Hematopoietic multipotent progenitor cell treated with erythropoietin and hydrocortisone succinate and interleukin-3 and kit ligand, for 15 days (in vitro differentiated cells): ENCODE data around the gene ROBO1.
"Not testable (repeated sequence)": the region's sequence is repeated elsewhere in the genome, so short reads cannot be mapped to it uniquely, and the experiment has no call there.

ENCODE experiments used
- DNase-seq: peaks from one replicate; pipeline ENCODE4 v3.0.0-alpha.2; 2015; ENCODE audit warnings: low spot score

The ROBO1 gene

DNA sequence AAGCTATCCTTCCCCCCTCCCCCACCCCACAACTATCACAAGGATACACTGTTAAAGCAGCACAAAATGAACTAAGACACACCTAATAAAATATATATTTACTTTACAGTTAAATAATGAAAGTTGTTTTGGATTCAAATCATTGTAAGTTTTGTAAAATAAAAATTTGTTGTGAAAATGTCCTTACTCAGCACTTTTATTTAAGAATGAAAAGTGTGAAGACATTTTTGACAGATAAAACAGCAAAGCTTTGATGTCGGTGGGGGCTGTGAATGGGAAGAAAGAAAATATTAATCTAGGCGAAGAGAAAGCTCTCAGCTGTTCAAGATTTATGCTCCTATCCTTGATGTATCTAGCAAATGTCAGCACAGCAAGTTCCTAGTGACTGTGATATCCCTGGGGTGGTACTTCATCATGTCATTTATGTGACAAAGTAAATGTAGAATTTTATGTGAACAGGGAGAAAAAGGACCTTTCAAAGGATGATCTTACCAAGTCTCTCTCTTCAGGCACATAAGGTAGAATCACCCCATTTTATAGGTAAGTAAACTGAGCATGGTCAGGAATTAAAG lies 216.4 kb downstream of the ROBO1 start:
- no peak for DNase-seq

- DNase-seq, result no peak
Observed at GRCh38 chr3:79543218-79543982, 224.4 kb downstream of the ROBO1 start.

- no peak for DNase-seq
Observed at GRCh38 chr3:79534727-79535126, 233.1 kb downstream of the ROBO1 start.

- DNase-seq, result no peak
Observed at GRCh38 chr3:79531566-79532295, 236.1 kb downstream of the ROBO1 start.

- no peak for DNase-seq
Observed at GRCh38 chr3:79521221-79521848, 246.5 kb downstream of the ROBO1 start.

DNA sequence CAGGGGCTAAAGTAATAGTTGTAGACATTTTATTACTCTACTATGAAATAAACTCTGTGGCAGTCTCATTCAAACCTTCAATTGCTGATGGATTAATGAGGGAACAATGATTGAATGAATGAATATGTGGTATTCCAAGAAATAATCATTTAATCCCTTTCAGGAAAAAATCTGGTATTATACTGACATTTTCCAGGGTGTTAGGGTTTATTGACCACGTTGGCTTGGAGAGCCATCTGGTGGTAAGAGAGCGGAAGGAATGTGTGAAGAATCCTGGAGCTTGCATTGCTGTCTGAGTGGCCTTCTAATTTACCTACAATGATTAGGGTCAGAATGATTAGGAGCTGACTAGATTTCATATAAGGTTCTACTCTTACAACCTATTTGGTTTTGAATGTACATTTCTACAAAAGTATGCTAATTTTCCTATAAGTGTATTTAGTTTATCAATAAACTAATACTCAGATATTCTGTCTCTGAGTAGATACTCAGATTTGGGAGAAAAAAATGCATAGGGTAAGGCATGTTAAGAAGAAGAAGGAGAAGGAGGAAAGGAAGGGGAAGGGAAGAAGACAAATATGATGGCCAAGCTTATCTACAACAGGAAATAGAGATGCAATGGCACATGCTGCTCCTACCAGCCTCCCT lies 249.9 kb downstream of the ROBO1 start:
- DNase-seq, result no peak

DNA sequence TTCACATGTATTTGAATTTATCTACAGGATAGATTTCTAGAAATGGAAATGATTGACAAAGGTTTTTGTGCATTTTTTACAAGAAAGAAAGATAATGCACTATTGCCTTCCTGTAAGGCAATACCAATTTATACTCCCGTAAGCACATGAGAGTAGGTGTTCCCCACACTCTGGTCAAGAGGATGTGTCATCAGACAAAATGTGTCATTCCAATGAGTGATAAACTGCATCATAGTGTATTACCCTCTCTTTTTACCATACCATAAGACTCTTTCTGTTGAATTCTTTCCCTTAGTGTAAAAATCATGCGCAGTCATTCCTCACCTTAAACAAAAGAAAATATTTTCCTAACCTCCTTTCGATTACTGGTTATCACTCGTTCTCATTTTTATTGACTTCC lies 251.0 kb downstream of the ROBO1 start:
- DNase-seq, result no peak

GRCh38 chr3:79515072-79515471 lies 252.7 kb downstream of the ROBO1 start:
- no peak for DNase-seq

DNA sequence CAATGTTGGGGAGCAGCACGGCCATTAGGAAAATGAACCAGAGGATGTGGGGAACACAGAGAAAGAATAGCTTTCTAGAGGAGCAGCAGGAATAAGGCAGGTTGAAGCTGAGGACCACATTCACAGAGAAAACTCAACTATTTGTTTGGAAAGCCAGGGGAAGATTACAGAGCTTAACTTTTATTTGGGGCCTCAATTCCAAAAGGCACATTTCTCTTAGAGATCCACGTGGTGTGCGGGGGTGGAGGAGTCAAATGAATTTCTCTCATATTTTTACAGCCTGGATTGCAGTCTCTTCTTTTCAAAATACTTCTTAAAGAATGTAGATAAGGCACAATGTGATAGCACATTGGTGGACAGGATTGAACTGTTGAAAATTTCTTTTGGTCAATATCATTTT lies 253.7 kb downstream of the ROBO1 start:
- DNase-seq, result no peak

GRCh38 chr3:79506751-79507150 lies 261.0 kb downstream of the ROBO1 start:
- no peak for DNase-seq

DNA sequence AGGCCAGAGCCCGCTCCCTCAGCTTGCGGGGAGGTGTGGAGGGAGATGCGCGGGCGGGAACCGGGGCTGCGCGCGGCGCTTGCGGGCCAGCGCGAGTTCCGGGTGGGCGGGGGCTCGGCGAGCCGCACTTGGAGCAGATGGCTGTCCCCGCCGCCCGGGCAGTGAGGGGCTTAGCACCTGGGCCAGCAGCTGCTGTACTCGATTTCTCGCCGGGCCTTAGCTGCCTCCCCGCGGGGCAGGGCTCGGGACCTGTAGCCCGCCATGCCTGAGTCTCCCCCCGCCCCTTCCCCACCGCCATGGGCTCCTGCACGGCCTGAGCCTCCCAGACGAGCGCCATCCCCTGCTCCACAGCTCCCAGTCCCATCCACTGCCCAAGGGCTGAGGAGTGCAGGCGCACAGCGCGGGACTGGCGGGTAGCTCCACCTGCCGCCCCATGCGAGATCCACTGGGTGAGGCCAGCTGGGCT lies 265.5 kb downstream of the ROBO1 start:
- not testable (repeated sequence) for DNase-seq

DNA sequence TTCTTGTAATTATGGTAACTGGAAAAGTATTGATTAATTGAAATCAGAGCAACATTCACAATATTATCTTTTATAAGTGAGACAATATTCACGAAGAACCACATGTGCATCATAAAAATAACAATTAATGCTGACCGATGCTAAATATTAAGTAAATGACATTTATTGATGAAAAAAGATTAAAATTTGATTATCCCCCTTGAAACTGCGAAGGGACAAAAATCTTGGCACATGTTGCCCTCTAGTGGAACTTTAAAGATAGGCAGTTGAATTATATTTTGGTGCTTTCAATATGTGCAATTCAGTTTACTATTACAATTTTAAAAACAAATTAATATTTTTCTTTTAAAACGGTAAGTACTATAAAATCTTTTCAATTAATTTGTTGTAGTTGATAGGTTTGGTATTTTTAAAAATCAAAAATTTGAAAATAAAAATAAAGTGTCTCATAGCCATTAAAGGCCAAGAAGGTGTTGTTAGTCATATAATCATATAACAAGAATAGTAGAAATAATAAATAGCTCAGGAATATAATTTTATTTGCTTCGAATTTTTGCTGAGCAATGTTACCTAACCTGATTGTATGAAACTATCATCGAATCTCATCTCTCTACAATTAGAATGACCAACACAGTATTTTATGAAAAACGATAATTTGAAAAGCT lies 270.2 kb downstream of the ROBO1 start:
- no peak for DNase-seq

DNA sequence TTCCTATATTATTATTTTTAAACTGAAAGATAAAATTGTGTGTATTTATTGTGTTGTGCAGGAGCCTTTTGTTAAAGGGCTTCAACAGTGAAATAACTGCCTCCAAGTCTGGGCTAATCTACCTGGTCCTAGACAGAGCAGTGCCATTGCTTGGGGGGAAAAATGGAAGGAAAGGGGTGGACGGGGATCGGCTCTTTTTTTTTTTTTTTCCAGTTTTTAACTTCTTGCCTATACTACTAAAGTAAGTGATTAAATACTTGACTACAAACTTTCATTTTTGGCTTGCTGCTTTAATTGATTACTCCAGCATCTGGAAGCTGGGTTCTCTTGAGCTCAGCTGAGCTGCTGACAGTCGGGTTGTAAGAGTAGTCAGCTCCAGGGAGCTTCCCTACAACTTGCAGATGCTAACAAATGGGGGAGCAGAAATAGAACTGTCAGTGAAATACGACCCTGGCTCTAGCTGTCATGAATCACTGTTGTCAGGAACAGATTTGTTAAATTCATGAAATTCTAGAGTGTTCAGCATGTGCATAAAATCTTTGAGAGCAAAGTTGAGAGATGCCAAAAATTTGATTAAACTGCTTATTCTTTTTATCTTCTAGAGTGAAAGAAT lies 276.7 kb downstream of the ROBO1 start:
- DNase-seq, result no peak

- no peak for DNase-seq
Observed at GRCh38 chr3:79490165-79491028, 277.4 kb downstream of the ROBO1 start.

- DNase-seq, result no peak
Observed at GRCh38 chr3:79488407-79488806, 279.4 kb downstream of the ROBO1 start.

GRCh38 chr3:79480746-79481145 lies 287.1 kb downstream of the ROBO1 start:
- no peak for DNase-seq

GRCh38 chr3:79478620-79479019 lies 289.2 kb downstream of the ROBO1 start:
- DNase-seq, result no peak

- no peak for DNase-seq
Observed at GRCh38 chr3:79477242-79477641, 290.6 kb downstream of the ROBO1 start.

DNA sequence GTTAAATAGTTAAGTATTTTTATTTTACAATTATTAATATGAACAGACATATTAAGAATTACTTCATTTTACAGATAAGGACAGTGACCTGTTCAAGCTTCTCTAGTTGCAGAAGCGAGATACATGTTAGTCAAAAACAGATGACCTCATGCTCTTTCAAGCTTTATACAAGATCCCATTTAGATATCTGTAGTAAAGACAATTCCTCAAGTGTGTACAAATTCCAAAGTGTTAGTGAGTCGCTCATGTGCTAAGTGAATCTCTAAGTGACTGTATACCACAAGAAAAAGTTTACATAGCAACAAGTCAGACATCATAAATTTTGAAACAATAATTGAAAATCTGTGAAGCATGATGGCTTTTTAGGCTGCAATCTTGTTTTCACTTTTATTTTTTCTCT lies 293.8 kb downstream of the ROBO1 start:
- no peak for DNase-seq

- DNase-seq, result no peak
Observed at GRCh38 chr3:79467721-79468120, 300.1 kb downstream of the ROBO1 start.
